IPS-18a (cell line): ENCODE measurements around the gene TECPR2.
A peak's percentile ranks its signal among the peaks of the same experiment; 100 is the strongest.

Source experiments
- H3K27ac ChIP-seq: one replicate; pipeline ENCODE4 v1.5.1; 2013; ENCODE audit warnings: low read length
- H3K27me3 ChIP-seq: one replicate; pipeline ENCODE4 v1.6.1; 2013; ENCODE audit warnings: mild to moderate bottlenecking, low read length; ENCODE audit not compliant: control insufficient read depth, insufficient read depth
- H3K36me3 ChIP-seq: one replicate; pipeline ENCODE4 v1.6.1; 2013; ENCODE audit warnings: low read depth, low read length; ENCODE audit not compliant: control insufficient read depth
- H3K4me1 ChIP-seq: one replicate; pipeline ENCODE4 v1.6.1; 2013; ENCODE audit warnings: low read depth, low read length; ENCODE audit not compliant: control insufficient read depth
- H3K4me3 ChIP-seq: one replicate; pipeline ENCODE4 v1.5.1; 2013; ENCODE audit warnings: low read length
- H3K9ac ChIP-seq: one replicate; pipeline ENCODE4 v1.6.1; 2013; ENCODE audit warnings: mild to moderate bottlenecking, low read length, moderate library complexity
- H3K9me3 ChIP-seq: one replicate; pipeline ENCODE4 v1.6.1; 2013; ENCODE audit warnings: low read depth, low read length; ENCODE audit not compliant: control insufficient read depth

The TECPR2 gene

GRCh38 chr14:102359341-102359740 is 3.4 kb upstream of the TECPR2 start:
- Histone ChIP-seq H3K27me3 (no peaks in the 10 kb centered on the region), H3K9ac (no peak overlapping the region), H3K36me3 (peaks cover 19% of the 10 kb centered on the region), H3K4me1 (no peaks in the 10 kb centered on the region), H3K9me3 (no peaks in the 10 kb centered on the region), H3K4me3 (no peak overlapping the region), H3K27ac (no peak overlapping the region)

- Histone ChIP-seq H3K9me3 (no peaks in the 10 kb centered on the region), H3K36me3 (peaks cover 12% of the 10 kb centered on the region), H3K27ac (no peak overlapping the region), H3K4me3 (no peak overlapping the region), H3K4me1 (no peaks in the 10 kb centered on the region), H3K27me3 (no peaks in the 10 kb centered on the region), H3K9ac (no peak overlapping the region)
Observed at GRCh38 chr14:102360388-102360787, 2.4 kb upstream of the TECPR2 start.

GRCh38 chr14:102362084-102362483 is 657 bp upstream of the TECPR2 start:
- Histone ChIP-seq H3K27me3 (no peaks in the 10 kb centered on the region), H3K9me3 (no peaks in the 10 kb centered on the region), H3K27ac (peak overlapping the region; percentile 46), H3K9ac (peak overlapping the region; percentile 83), H3K36me3 (peaks cover 3% of the 10 kb centered on the region), H3K4me1 (no peaks in the 10 kb centered on the region), H3K4me3 (peak overlapping the region; percentile 96)

- Histone ChIP-seq H3K4me1 (no peaks in the 10 kb centered on the region), H3K4me3 (peak overlapping the region; percentile 96), H3K36me3 (no peaks in the 10 kb centered on the region), H3K9ac (peak overlapping the region; percentile 47), H3K27ac (no peak overlapping the region), H3K27me3 (no peaks in the 10 kb centered on the region), H3K9me3 (no peaks in the 10 kb centered on the region)
Observed at GRCh38 chr14:102363182-102363943, 622 bp downstream of the TECPR2 start.

GRCh38 chr14:102370305-102370809 is 7.6 kb downstream of the TECPR2 start:
- Histone ChIP-seq H3K9me3 (no peaks in the 10 kb centered on the region), H3K4me1 (no peaks in the 10 kb centered on the region), H3K27me3 (no peaks in the 10 kb centered on the region), H3K36me3 (no peaks in the 10 kb centered on the region), H3K27ac (no peak overlapping the region), H3K4me3 (no peak overlapping the region), H3K9ac (no peak overlapping the region)

GRCh38 chr14:102371361-102371760 is 8.6 kb downstream of the TECPR2 start:
- Histone ChIP-seq H3K4me1 (no peaks in the 10 kb centered on the region), H3K27ac (no peak overlapping the region), H3K9me3 (no peaks in the 10 kb centered on the region), H3K27me3 (no peaks in the 10 kb centered on the region), H3K4me3 (no peak overlapping the region), H3K9ac (no peak overlapping the region), H3K36me3 (no peaks in the 10 kb centered on the region)

- H3K9ac ChIP-seq = no peak overlapping the region
- no peaks in the 10 kb centered on the region for H3K27me3 ChIP-seq
- no peaks in the 10 kb centered on the region for H3K4me1 ChIP-seq
- H3K9me3 ChIP-seq = no peaks in the 10 kb centered on the region
- peaks cover 5% of the 10 kb centered on the region for H3K36me3 ChIP-seq
- no peak overlapping the region for H3K4me3 ChIP-seq
- H3K27ac ChIP-seq = no peak overlapping the region
Observed at GRCh38 chr14:102373110-102373509, 10.4 kb downstream of the TECPR2 start.

- no peaks in the 10 kb centered on the region for H3K9me3 ChIP-seq
- H3K4me1 ChIP-seq = no peaks in the 10 kb centered on the region
- no peaks in the 10 kb centered on the region for H3K27me3 ChIP-seq
- peaks cover 8% of the 10 kb centered on the region for H3K36me3 ChIP-seq
- H3K4me3 ChIP-seq = no peak overlapping the region
- no peak overlapping the region for H3K9ac ChIP-seq
- H3K27ac ChIP-seq = no peak overlapping the region
Observed at GRCh38 chr14:102374264-102374663, 11.5 kb downstream of the TECPR2 start.

- peaks cover 10% of the 10 kb centered on the region for H3K36me3 ChIP-seq
- H3K27ac ChIP-seq = no peak overlapping the region
- H3K9me3 ChIP-seq = no peaks in the 10 kb centered on the region
- H3K4me3 ChIP-seq = no peak overlapping the region
- H3K27me3 ChIP-seq = no peaks in the 10 kb centered on the region
- no peak overlapping the region for H3K9ac ChIP-seq
- no peaks in the 10 kb centered on the region for H3K4me1 ChIP-seq
Observed at GRCh38 chr14:102375119-102375518, 12.4 kb downstream of the TECPR2 start.

- Histone ChIP-seq H3K4me1 (no peaks in the 10 kb centered on the region), H3K27ac (no peak overlapping the region), H3K9ac (no peak overlapping the region), H3K27me3 (no peaks in the 10 kb centered on the region), H3K36me3 (peaks cover 13% of the 10 kb centered on the region), H3K4me3 (no peak overlapping the region), H3K9me3 (no peaks in the 10 kb centered on the region)
Observed at GRCh38 chr14:102377696-102378095, 15.0 kb downstream of the TECPR2 start.

- Histone ChIP-seq H3K27me3 (no peaks in the 10 kb centered on the region), H3K27ac (no peak overlapping the region), H3K9ac (no peak overlapping the region), H3K36me3 (peaks cover 13% of the 10 kb centered on the region), H3K4me3 (no peak overlapping the region), H3K9me3 (no peaks in the 10 kb centered on the region), H3K4me1 (no peaks in the 10 kb centered on the region)
Observed at GRCh38 chr14:102378830-102379229, 16.1 kb downstream of the TECPR2 start.

- no peaks in the 10 kb centered on the region for H3K9me3 ChIP-seq
- no peak overlapping the region for H3K9ac ChIP-seq
- peaks cover 9% of the 10 kb centered on the region for H3K4me1 ChIP-seq
- no peaks in the 10 kb centered on the region for H3K27me3 ChIP-seq
- H3K27ac ChIP-seq = no peak overlapping the region
- peaks cover 3% of the 10 kb centered on the region for H3K36me3 ChIP-seq
- H3K4me3 ChIP-seq = no peak overlapping the region
Observed at GRCh38 chr14:102387086-102387485, 24.3 kb downstream of the TECPR2 start.
